HEK293 (cell line): ENCODE results near the gene MYH11.

Experiments used
- CTCF ChIA-PET: fragments of 350-600 bp; formaldehyde crosslinking; extraction: SDS; loops from one replicate; lab custom pipeline; 2021; ENCODE audit warnings: antibody characterized with exemption; lab: Yijun Ruan, JAX
- POLR2A ChIA-PET: fragments of 300-600 bp; formaldehyde crosslinking; extraction: SDS; loops from one replicate; lab custom pipeline; 2020; ENCODE audit warnings: antibody characterized with exemption, inconsistent platforms; lab: Yijun Ruan, JAX
- H3K27ac ChIP-seq: fragments of 200-500 bp; sonication (Bioruptor generic); 2 replicates; pipeline ENCODE4 v1.5.1; 2014; ENCODE audit warnings: low read depth, low read length, control low read depth, inconsistent platforms; ENCODE audit errors: extremely low read depth
- H3K36me3 ChIP-seq, 2 experiments: fragments of 200-500 bp in 1 of 2; sonication (Bioruptor generic) in 1 of 2; 1 replicate in 1 of 2; 2 replicates in 1 of 2; pipeline ENCODE4 v1.5.1; 2014 to 2017; ENCODE audit warnings: inconsistent platforms in 2 of 2, low read length in 2 of 2; ENCODE audit not compliant: control insufficient read depth in 2 of 2, insufficient read depth in 1 of 2
- H3K4me1 ChIP-seq: fragments of 200-500 bp; sonication (Bioruptor generic); 2 replicates; pipeline ENCODE4 v1.5.1; 2014; ENCODE audit warnings: mild to moderate bottlenecking, low read length, inconsistent platforms; ENCODE audit not compliant: control insufficient read depth, insufficient read depth
- H3K4me3 ChIP-seq: 2 replicates; pipeline ENCODE4 v1.5.1; 2011; ENCODE audit warnings: low read depth, mild to moderate bottlenecking, control low read depth, low read length, moderate library complexity
- H3K9me3 ChIP-seq: fragments of 200-500 bp; sonication (Bioruptor generic); 2 replicates; pipeline ENCODE4 v1.5.1; 2014; ENCODE audit warnings: low read depth, low read length, inconsistent platforms; ENCODE audit not compliant: control insufficient read depth, insufficient read depth
- EGR2 ChIP-seq: fragments of 450-650 bp; formaldehyde crosslinking; IDR thresholded peaks from 2 replicates; pipeline ENCODE4 v1.5.1; 2016; ENCODE audit warnings: low read depth, missing biosample characterization, missing genetic modification characterization
- GLIS1 ChIP-seq: fragments of 450-650 bp; formaldehyde crosslinking; IDR thresholded peaks from 2 replicates; pipeline ENCODE4 v1.5.1; 2016; ENCODE audit warnings: missing biosample characterization, missing genetic modification characterization
- KLF1 ChIP-seq: fragments of 450-650 bp; formaldehyde crosslinking; IDR thresholded peaks from 2 replicates; pipeline ENCODE4 v1.5.1; 2016; ENCODE audit warnings: missing biosample characterization, missing genetic modification characterization
- KLF16 ChIP-seq: fragments of 450-650 bp; formaldehyde crosslinking; IDR thresholded peaks from 2 replicates; pipeline ENCODE4 v1.5.1; 2017; ENCODE audit warnings: missing biosample characterization, missing genetic modification characterization
- KLF17 ChIP-seq: fragments of 450-650 bp; formaldehyde crosslinking; IDR thresholded peaks from 2 replicates; pipeline ENCODE4 v1.5.1; 2016; ENCODE audit warnings: missing biosample characterization, missing genetic modification characterization
- OSR2 ChIP-seq: fragments of 450-650 bp; formaldehyde crosslinking; IDR thresholded peaks from 2 replicates; pipeline ENCODE4 v1.5.1; 2016; ENCODE audit warnings: missing biosample characterization, missing genetic modification characterization
- REPIN1 ChIP-seq: fragments of 450-650 bp; formaldehyde crosslinking; IDR thresholded peaks from 2 replicates; pipeline ENCODE4 v1.5.1; 2017; ENCODE audit warnings: missing biosample characterization, missing genetic modification characterization, low read depth
- SETDB1 ChIP-seq: IDR thresholded peaks from one replicate; pipeline ENCODE4 v1.6.1; 2017; ENCODE audit warnings: mild to moderate bottlenecking, low read length, moderate library complexity, mixed read lengths; ENCODE audit not compliant: insufficient read length
- YY1 ChIP-seq: fragments of 450-650 bp; formaldehyde crosslinking; IDR thresholded peaks from 2 replicates; pipeline ENCODE4 v1.5.1; 2018; ENCODE audit warnings: missing biosample characterization, missing genetic modification characterization
- ZBTB11 ChIP-seq: fragments of 450-650 bp; formaldehyde crosslinking; conservative IDR thresholded peaks from 2 replicates; pipeline ENCODE4 v1.5.1; 2016; ENCODE audit warnings: low read depth, missing biosample characterization, missing genetic modification characterization
- ZBTB17 ChIP-seq: fragments of 450-650 bp; formaldehyde crosslinking; IDR thresholded peaks from 2 replicates; pipeline ENCODE4 v1.5.1; 2016; ENCODE audit warnings: missing biosample characterization, missing genetic modification characterization
- ZFHX2 ChIP-seq: fragments of 450-650 bp; formaldehyde crosslinking; conservative IDR thresholded peaks from 2 replicates; pipeline ENCODE4 v1.5.1; 2016; ENCODE audit warnings: missing biosample characterization, missing genetic modification characterization
- ZIC2 ChIP-seq: fragments of 450-650 bp; formaldehyde crosslinking; IDR thresholded peaks from 2 replicates; pipeline ENCODE4 v1.5.1; 2016; ENCODE audit warnings: missing biosample characterization, missing genetic modification characterization
- ZNF202 ChIP-seq: fragments of 450-650 bp; formaldehyde crosslinking; IDR thresholded peaks from 2 replicates; pipeline ENCODE4 v1.5.1; 2016; ENCODE audit warnings: missing biosample characterization, missing genetic modification characterization, borderline replicate concordance
- ZNF239 ChIP-seq: fragments of 450-650 bp; formaldehyde crosslinking; IDR thresholded peaks from 2 replicates; pipeline ENCODE4 v1.5.1; 2016; ENCODE audit warnings: missing biosample characterization, missing genetic modification characterization
- ZNF248 ChIP-seq: fragments of 450-650 bp; formaldehyde crosslinking; IDR thresholded peaks from 2 replicates; pipeline ENCODE4 v1.5.1; 2017; ENCODE audit warnings: missing biosample characterization, missing genetic modification characterization
- ZNF341 ChIP-seq: fragments of 450-650 bp; formaldehyde crosslinking; IDR thresholded peaks from 2 replicates; pipeline ENCODE4; 2016; ENCODE audit warnings: low read depth, missing biosample characterization, missing genetic modification characterization
- ZNF366 ChIP-seq: fragments of 450-650 bp; formaldehyde crosslinking; conservative IDR thresholded peaks from 2 replicates; pipeline ENCODE4 v1.5.1; 2016; ENCODE audit warnings: missing biosample characterization, missing genetic modification characterization
- ZNF391 ChIP-seq: fragments of 450-650 bp; formaldehyde crosslinking; IDR thresholded peaks from 2 replicates; pipeline ENCODE4 v1.5.1; 2016; ENCODE audit warnings: low read depth, missing biosample characterization, missing genetic modification characterization, borderline replicate concordance
- ZNF530 ChIP-seq: fragments of 450-650 bp; formaldehyde crosslinking; IDR thresholded peaks from 2 replicates; pipeline ENCODE4 v1.5.1; 2016; ENCODE audit warnings: low read depth, missing biosample characterization, missing genetic modification characterization
- ZNF585B ChIP-seq: fragments of 450-650 bp; formaldehyde crosslinking; IDR thresholded peaks from 2 replicates; pipeline ENCODE4 v1.5.1; 2016; ENCODE audit warnings: missing biosample characterization, missing genetic modification characterization
- ZNF596 ChIP-seq: fragments of 450-650 bp; IDR thresholded peaks from 2 replicates; pipeline ENCODE4 v1.5.0; 2018; ENCODE audit warnings: missing biosample characterization, mild to moderate bottlenecking, missing genetic modification characterization, moderate library complexity
- ZNF670 ChIP-seq: fragments of 450-650 bp; formaldehyde crosslinking; IDR thresholded peaks from 2 replicates; pipeline ENCODE4 v1.5.1; 2016; ENCODE audit warnings: missing biosample characterization, missing genetic modification characterization, low read depth
- ZNF677 ChIP-seq: fragments of 450-650 bp; IDR thresholded peaks from 2 replicates; pipeline ENCODE4 v1.5.0; 2018; ENCODE audit warnings: missing biosample characterization, mild to moderate bottlenecking, missing genetic modification characterization, moderate library complexity
- ZNF701 ChIP-seq: fragments of 450-650 bp; formaldehyde crosslinking; IDR thresholded peaks from 2 replicates; pipeline ENCODE4 v1.5.1; 2016; ENCODE audit warnings: missing biosample characterization, missing genetic modification characterization
- ZNF76 ChIP-seq: fragments of 450-650 bp; formaldehyde crosslinking; IDR thresholded peaks from 2 replicates; pipeline ENCODE4; 2016; ENCODE audit warnings: low read depth, missing biosample characterization, missing genetic modification characterization, borderline replicate concordance
- ZSCAN4 ChIP-seq: fragments of 450-650 bp; formaldehyde crosslinking; IDR thresholded peaks from 2 replicates; pipeline ENCODE4 v1.5.1; 2017; ENCODE audit warnings: missing biosample characterization, missing genetic modification characterization

Gene MYH11

GRCh38 chr16:15807603-15808009, 49.2 kb downstream of the MYH11 start:
- H3K4me1 ChIP-seq = no peaks in the 10 kb centered on the region
- TF ChIP-seq KLF1 (tag by site-specific recombination) = peak; percentile 20; the same call in 1 of the 2 replicates
- TF ChIP-seq SETDB1 = no peak
- peak; percentile 40; the same call in 1 of the 2 replicates for TF ChIP-seq ZNF341
- peak; percentile 100 for TF ChIP-seq ZIC2 (tag by site-specific recombination)
- TF ChIP-seq GLIS1 (tag by site-specific recombination) = peak; percentile 90
- no peaks in the 10 kb centered on the region for H3K9me3 ChIP-seq
- H3K36me3 ChIP-seq = no peaks in the 10 kb centered on the region
- H3K4me3 ChIP-seq = no peak overlapping the region
- H3K27ac ChIP-seq = no peak overlapping the region
- ChIA-PET POLR2A (no interaction called here), CTCF (interaction anchor here (1.3 kb wide), 1 partner anchor 30 kb away, joined by 7 read pairs; no protein-coding TSS in a partner anchor)

- TF ChIP-seq KLF17 (tag by site-specific recombination) (no peak), ZNF239 (tag by site-specific recombination) (no peak), KLF16 (tag by site-specific recombination) (no peak), ZNF585B (tag by site-specific recombination) (no peak), ZNF677 (tag by site-specific recombination) (no peak), ZNF596 (no peak), OSR2 (tag by site-specific recombination) (no peak), ZNF670 (tag by site-specific recombination) (no peak), YY1 (tag by site-specific recombination) (no peak), ZNF530 (tag by site-specific recombination) (no peak)
- ChIA-PET POLR2A (interaction anchor here (1.2 kb wide), 1 partner anchor 85 kb away, joined by 3 read pairs; the partner anchor contains the start of gene CEP20), CTCF (interaction anchor here (1.2 kb wide), 1 partner anchor 26 kb away, joined by 3 read pairs; no protein-coding TSS in a partner anchor)
- Histone ChIP-seq H3K27ac (no peak overlapping the region), H3K4me1 (no peaks in the 10 kb centered on the region), H3K9me3 (no peaks in the 10 kb centered on the region), H3K36me3 (no peaks in the 10 kb centered on the region), H3K4me3 (no peak overlapping the region)
Observed at GRCh38 chr16:15803618-15804017, 53.2 kb downstream of the MYH11 start.

GRCh38 chr16:15799851-15800495, 56.9 kb downstream of the MYH11 start:
- Histone ChIP-seq H3K9me3 (no peaks in the 10 kb centered on the region), H3K36me3 (no peaks in the 10 kb centered on the region), H3K4me3 (no peak overlapping the region), H3K4me1 (no peaks in the 10 kb centered on the region), H3K27ac (no peak overlapping the region)
- ChIA-PET CTCF (no interaction called here), POLR2A (no interaction called here)
- TF ChIP-seq ZNF202 (tag by site-specific recombination) (no peak), ZNF76 (no peak), EGR2 (tag by site-specific recombination) (peak; percentile 94), ZSCAN4 (tag by site-specific recombination) (no peak), GLIS1 (tag by site-specific recombination) (no peak), ZBTB17 (peak; percentile 62), ZNF701 (tag by site-specific recombination) (no peak), ZNF366 (tag by site-specific recombination) (peak; percentile 92), ZNF248 (tag by site-specific recombination) (no peak), ZFHX2 (tag by site-specific recombination) (peak; percentile 43; the same call in 1 of the 2 replicates), ZBTB11 (tag by site-specific recombination) (no peak), ZNF391 (tag by site-specific recombination) (no peak), REPIN1 (tag by site-specific recombination) (no peak)
